ENCODE results near the gene GFRA1.
"Not testable (repeated sequence)": the region's sequence is repeated elsewhere in the genome, so short reads cannot be mapped to it uniquely, and the experiment has no call there.

The GFRA1 gene

DNA sequence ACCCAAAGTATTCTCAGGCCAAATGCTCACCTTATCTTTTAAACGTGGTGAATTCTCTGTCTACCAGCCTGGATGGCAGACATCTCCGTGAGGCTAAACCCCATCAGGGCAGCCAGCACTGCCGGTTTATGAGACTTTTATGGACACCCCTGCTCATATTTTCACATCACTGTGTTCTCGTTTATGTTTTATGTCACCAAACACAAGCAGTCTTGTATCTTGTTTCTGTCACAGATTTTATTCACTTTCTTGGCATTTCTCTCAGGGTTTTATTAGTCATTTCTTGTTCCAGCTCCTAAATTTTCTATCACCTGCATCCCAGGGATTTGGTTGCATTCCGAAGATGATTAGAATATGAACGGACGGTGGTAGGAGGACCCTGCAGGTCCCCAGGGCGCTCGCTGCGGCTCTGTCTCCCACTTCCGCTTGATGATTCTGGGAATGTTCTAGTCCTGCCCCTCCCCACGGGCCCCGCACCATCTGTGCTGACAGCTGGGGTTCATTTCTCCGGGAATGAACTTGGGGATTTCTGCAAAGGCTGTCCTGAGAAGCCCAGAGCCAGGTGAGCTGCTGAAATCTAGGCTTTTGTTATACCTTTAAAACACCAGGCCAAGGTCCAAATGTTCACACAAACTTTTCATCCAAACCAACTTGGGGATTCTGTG lies 217.6 kb downstream of the GFRA1 start:
- no peak for DNase-seq

DNA sequence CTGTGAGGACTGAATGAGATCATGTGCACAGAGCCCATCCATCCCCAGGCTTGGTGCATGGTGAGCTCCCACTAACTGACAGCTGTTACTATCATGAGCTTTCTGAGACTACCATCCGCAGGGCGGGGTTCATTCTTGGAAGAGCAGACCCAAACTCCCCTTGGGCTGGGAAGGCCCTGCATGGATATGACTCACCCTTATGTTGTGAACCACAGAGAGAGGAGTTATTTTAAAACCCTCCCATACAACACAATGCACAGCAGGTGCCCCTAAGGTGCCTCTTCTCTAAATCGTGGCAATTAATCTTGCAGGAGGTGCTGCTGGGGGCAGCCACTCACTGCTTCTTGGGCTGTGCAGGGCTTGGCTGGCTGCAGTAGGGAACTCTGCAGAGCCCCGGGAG lies 219.1 kb downstream of the GFRA1 start:
- no peak for DNase-seq

DNA sequence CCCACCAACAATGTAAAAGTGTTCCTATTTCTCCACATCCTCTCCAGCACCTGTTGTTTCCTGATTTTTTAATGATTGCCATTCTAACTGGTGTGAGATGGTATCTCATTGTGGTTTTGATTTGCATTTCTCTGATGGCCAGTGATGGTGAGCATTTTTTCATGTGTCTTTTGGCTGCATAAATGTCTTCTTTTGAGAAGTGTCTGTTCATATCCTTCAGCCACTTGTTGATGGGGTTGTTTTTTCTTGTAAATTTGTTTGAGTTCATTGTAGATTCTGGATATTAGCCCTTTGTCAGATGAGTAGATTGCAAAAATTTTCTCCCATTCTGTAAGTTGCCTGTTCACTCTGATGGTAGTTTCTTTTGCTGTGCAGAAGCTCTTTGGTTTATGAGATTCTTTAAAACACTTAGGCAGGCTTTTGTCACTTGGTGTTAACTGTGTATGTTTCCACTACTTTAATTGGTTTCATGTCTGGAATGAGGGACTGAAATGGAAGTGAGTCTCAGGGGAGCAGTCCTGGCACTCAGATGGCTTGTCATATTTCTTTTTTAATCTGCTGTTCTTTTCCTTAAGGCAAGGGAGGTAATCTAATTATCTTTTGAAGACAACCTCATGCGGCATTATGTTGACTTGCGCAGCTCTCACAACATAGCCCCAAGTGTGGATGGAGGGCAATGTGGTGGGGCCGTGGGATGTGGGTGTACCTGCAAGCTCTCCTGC lies 219.8 kb downstream of the GFRA1 start:
- not testable (repeated sequence) for DNase-seq

DNA sequence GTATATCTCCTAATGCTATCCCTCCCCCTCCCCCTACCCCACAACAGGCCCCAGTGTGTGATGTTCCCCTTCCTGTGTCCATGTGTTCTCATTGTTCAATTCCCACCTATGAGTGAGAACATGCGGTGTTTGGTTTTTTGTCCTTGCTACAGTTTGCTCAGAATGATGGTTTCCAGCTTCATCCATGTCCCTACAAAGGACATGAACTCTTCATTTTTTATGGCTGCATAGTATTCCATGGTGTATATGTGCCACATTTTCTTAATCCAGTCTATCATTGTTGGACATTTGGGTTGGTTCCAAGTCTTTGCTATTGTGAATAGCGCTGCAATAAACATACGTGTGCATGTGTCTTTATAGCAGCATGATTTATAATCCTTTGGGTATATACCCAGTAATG lies 220.5 kb downstream of the GFRA1 start:
- DNase-seq, result not testable (repeated sequence)

DNA sequence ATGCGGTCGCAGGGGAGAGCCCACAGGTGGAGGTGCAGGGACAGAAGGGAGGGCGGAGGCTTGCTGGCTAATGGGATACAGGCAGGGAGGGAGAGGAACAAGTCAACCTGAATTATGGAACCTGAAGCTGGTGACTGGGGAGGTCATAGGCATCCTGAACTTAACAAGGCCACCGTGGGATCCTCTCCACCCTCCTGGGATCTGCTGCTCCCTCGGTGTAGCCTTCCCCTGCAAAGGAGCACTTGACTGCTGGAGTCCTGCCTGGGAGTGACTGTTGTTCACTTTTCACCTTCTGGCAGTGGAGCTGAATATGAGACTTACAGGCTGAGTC lies 223.1 kb downstream of the GFRA1 start:
- DNase-seq, result no peak

DNA sequence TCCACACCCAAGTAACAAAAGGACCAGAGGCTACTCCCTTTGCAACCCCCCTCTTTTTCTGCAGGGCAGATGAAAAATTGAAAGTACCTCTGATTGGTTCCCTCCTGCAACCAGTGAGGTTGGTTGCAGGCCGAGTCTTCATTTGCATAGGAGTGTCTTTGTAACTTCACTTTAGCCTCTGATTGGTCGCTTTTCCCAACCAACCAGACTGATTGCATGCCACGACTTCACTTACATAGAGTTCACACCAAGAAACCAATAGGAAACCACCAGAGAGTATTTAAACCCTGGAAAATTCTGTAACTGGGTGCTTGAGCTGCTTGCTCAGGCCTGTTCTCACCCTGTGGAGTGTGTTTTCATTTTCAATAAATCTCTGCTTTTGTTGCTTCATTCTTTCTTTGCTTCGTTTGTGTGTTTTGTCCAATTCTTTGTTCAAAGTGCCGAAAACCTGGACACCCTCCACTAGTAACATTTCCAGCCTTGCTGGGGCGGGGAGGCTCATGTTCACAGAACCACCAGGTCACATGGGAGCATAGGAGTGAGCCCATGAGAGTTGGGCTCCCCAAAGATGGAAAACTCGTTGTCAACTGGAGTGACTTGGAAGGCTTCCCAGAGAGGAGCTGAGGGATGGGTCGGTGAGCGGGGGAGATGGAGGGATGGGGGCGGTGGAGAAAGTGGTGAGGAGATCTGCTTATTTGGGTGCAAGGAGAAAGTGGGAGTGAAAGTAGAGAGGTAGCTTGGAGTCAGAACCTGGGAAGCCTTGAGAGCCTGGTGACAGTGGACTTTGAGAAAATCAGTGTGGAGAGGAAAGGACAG lies 223.6 kb downstream of the GFRA1 start:
- no peak for DNase-seq

DNA sequence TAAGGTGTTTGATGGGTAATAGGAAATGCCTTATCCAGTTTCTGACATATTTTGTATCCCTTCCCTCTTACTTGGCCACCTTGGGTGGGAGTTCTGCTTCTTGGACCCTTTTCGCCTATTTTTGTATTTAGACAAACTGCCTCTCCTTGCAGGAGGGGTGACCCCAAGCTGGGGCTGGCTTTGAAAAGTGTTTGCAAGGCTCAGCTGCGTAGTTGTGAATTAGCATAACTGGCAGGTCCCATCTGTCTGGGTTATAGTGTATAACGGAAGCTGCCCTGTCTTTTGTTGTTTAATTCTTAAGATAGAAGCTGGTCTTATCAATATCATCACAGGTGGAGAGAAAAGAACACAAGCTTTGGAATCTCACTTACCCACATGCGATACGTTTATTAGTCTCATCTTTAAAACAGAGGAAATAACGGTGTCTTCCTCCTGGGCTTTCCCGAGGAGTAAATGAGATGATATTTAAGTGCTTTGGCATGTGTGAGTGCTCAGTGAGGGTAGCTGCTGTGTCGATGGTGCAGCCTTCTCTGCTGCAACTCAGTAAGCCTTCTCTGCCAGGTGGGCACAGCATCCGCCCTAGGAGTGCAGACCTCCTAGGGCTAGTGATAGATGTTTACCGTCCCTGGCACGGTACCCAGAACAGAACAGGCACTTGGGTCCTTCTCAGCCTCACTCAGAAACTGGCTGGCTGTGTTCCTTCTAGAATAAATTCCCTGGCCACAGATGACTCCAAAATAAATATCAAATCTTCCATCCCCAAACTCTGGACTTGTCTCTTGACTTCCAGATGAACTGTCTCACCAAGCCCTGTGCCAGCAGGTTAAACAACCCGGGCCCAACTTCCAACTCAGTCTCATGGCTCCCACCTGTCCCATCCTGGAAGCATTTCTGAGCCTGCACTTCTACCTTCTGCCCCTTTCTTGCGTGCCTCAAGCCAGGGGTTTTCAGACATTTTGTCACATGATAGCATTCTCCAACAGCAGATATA lies 227.3 kb downstream of the GFRA1 start:
- no peak for DNase-seq

DNA sequence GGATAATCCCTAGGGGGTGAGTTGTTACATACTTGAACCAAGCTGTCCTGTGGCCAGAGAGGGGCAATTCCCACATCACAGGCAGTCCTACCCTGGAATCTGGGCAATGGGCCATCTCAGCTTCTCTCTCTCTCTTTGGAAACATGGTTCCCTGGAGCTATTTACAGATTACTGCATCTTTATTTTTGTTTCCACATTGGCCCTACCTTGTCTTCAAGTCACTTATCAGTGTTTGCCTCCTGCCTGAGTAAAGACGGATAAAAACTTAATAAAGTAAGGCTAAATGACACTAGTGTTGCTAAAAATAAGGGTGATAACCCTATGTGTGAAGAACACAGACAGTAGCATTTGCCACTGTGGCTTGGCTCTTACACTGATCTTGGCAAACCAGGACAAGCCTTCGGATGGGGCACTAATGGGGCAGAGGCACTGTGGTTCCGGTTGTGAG lies 228.2 kb downstream of the GFRA1 start:
- no peak for DNase-seq

DNA sequence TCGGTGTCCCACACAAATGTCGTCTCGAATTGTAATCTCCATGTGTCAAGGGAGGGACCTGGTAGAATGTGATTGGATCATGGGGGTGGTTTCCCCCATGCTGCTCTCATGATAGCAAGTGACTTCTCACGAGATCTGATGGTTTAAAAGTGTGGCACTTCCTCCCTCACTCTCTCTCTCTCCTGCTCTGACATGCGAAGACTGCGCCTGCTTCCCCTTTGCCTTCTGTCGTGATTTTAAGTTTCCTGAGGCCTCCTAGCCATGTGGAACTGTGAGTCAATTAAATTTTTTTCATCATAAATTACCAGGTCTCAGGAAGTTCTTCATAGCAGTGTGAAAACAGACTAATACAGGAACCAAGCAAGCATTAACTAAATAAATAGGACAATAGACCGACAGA lies 229.1 kb downstream of the GFRA1 start:
- DNase-seq, result no peak

DNA sequence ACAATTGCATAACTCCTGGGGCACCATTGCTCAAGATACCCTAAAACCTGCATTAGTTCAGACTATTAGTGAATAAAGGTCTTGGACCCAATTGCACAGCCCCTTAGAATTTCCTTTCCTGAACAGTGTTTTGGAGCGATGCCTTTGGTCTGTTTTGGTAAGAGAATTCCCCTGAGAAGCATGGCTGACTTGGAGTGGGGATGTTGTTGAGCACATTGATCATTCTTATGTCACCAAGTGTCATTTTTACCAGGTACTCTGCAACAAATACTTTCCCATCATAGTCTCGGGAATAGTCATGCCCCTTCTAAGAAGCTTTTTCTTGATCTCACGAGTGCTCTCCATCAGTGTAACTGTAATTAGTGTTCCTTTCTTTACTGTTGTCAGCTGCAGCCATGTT lies 229.7 kb downstream of the GFRA1 start:
- DNase-seq, result no peak

DNA sequence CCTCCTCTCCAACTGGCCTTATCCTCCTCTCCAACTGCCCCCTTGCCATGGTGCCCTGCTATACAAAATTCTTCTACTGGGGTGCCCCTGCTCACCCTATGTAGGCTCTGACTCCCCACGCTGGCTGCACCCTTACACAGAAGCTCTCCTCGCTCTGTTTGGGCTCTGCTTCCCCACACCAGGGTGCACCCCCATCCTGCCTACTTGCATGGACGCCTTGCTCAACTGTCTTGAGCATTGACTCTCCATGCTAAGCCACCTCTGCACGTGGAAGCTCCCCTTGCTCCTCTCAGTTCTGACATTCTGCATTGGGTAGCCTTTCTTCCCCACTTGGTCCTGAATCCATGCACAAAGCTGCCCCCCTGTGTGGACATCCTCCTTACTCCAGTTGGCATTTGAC lies 231.1 kb downstream of the GFRA1 start:
- DNase-seq, result no peak

DNA sequence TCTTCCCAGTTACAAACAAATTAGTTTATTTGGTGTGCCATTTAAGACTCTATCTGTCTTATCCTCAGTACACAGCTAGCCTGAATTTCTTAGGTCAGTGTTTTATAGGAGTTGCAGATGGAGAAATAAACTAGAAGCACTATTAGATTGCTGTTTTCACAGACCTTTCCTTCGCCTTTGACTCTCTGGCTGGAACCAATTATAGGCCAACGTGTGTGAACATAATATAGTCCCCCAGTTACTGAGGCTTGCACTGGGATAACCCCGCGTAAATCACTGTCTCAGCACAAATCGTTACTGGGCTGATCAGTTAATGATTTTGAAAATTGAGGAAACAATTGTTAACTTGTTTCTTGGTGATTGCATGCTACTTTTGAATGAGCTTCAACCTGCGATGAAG lies 233.4 kb downstream of the GFRA1 start:
- no peak for DNase-seq

DNA sequence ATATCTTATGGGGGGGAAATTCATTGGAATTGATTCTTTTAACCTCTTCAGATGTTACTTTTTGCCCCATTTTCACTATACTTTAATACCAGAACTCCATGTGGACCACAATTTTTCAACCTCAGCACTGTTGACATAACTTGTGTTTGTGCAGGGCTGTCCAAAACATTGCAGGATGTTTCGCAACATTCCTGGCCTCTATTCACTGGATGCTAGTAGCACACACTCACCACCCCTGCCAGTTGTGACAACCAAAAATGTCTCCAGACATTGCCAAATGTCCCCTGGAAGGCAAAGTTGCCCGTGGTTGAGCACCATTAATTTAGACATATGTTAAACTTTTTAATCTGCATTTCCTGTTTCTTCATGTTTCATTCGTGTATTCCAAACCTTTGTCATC lies 234.7 kb downstream of the GFRA1 start:
- DNase-seq, result no peak

DNA sequence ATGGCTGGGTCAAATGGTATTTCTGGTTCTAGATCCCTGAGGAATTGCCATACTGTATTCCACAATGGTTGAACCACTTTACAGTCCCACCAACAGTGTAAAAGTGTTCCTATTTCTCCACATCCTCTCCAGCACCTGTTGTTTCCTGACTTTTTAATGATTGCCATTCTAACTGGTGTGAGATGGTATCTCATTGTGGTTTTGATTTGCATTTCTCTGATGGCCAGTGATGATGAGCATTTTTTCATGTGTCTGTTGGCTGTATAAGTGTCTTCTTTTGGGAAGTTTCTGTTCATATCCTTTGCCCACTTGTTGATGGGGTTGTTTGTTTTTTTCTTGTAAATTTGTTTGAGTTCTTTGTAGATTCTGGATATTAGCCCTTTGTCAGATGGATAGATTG lies 237.6 kb downstream of the GFRA1 start:
- DNase-seq, result not testable (repeated sequence)

DNA sequence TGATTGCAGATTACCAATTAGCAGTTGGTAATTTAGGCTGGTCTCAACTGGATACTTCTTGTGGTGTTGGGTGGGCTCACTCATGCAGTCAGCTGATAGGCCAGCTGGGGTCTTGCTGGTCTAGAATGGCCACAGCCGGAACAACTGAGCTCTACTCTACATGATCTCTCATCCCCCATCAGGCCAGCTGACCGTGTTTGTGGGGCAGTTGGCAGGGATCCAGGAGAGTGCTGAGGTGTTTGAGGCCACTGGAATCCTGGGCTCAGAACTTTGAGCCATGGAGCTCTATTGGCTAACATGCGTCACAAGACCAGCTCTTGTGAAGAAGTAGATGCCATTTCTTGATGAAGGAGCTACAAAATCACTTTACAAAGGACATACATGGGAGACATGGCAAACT lies 242.4 kb downstream of the GFRA1 start:
- no peak for DNase-seq

DNA sequence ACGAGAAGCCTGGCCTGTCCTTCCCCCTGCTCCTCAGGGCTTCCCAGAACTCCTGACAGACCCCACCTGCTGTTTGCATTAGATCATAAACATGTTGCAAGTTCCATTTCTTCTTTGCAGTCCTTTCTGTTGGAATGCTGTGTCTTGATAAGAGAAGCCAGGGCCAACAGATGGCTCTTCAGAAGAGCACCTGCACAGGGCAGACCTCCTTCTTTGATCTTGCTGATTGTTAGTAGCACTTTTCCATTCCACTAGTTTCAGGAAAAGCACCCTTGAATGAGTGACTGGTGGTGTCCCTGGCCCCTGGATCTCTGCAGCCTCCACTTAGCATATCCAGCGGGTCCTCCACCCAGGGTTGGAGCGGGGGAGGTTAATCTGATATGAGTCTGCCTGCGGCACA lies 243.2 kb downstream of the GFRA1 start:
- DNase-seq, result no peak

DNA sequence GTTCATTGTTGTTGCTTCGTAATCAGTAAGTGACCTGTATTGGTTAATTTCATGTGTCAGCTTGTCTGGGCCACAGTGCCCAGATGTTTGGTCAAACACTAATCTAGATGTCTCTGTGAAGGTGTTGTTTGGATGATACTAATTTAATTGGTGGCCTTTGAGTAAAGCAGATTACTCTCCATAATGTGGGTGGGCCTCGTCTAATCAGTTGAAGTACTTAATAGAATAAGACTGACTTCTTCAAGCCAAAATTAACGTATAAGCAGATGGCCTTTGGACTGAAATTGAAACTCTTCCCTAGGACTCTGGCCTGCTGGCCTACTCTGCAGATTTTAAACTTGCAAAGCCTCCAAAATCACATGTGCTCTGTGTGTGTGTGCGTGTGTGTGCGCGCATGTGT lies 245.7 kb downstream of the GFRA1 start:
- DNase-seq, result no peak

DNA sequence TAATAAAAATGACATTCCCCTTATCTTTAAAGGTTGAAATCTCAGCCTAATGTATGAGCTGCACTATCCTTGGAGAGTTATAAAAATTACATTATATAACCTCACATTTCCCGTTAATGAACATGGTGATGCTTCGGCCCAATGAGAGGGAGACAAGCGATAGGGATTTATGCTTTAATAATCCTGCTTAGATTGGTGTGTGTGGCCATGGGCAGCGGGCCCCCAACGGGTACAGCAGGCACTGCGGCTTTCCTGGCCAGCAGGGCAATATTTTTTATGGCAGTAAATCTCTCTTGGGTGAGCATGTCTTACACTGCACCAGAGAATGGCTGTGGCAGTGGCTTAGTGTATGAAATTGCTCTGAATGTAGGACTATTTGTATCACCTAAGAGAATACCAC lies 246.3 kb downstream of the GFRA1 start:
- DNase-seq, result no peak

DNA sequence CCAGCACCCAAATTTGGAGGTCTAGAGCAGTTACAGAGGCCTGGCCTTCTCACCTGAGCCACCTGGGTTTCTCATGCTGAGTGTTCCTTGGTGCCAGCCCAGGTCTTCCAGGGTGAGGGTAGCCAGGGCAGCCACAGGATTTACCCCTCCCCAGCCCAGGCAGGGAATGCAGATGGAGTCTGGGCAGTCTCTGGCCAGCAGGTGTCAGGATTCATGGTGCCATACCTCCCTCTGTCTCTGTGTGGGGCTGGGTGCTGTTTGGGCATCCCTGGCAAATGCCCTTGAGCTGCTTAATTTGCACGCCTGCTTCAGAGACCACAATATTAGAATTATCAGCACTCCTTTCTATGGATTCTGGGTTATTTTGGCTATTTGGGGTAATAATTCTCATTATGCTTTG lies 246.7 kb downstream of the GFRA1 start:
- DNase-seq, result no peak

DNA sequence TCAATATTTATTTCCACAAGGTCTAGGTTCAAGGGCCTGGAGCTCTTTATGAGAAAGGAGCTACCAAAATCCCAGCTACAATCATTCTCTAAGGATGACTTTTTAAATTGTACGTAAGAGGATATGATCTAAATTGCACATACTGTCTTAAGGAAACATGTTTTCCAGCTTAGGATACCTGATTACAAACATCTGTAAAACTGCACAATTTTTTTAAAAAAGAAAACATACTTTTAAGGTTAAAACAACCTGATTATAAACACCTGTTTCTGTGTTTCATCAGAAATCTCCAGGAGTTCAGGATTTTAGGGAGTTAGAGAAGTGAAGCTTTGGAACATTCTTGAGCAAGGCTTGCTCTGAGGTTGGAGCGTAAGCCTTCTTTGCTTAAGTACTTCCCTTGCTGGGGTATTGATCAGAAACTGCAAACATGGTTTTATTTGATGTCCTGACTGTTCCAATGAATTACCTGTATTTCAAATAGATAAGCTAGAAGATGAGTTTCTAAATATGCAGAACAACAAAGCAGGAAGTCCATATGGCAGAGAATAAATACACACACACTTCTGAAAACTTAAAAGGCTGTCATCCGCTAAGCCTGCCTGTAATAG lies 248.6 kb downstream of the GFRA1 start:
- no peak for DNase-seq

DNA sequence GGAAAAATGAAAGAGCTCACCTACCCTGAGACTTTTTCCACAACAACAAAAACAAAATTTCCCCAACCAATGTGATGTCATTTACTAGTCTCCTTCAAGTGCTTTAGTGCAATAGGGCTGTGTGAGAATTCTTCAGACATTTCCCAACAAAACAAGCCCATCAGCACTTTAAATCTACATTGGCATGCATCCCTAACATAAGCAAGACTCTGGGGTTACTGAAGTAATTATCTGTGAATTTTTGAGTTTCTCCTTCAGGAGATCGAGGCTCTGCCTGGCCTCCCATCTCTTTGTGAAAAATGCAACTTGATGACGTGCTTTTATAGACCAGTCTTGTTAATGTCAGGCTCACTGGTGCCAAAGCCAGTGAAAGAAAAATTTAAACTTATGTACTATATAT lies 255.6 kb downstream of the GFRA1 start:
- no peak for DNase-seq

DNA sequence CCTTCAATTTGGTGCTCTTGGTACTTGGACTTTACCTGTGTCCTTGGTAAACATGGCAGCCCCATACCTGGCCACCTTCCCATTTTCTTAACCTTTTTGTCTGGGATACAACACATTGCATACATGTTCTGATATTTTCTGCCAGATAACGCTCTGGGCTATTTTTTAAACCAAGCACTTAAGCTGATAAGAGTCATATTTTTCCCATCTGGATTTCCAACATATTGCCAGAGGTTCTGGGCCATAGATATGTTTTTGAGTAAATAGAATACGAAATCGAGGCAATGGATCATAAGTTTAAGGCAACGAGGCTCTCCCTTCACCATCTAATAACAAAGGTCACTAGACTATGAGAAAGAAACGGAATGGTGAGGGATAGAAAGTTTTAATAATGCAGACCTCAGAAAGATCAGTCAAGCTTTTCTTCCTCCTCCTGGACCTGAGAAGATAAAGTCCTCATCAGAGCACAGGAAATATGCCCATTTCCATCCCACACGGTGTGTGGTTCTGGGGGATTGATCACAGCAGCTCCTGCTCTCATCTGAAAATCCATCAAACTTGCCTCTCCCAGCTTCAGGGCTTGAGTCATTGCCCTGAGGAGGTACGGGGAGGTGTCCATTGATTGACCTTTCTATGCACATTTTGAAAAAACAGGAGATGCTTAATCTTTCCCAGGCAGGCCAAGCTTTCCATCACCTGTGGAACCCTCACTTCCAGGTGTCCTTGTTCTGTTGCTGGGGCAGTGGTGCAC lies 257.2 kb downstream of the GFRA1 start:
- DNase-seq, result no peak

All from activated T-cell treated with anti-CD3 and anti-CD28 coated beads, Interleukin-2, amount 50 U/mL, for 1 hour (primary cell).